ENCODE results near the gene MAP2K1. TPM values are rescaled to one million over a fixed set of nuclear protein-coding genes. Genes with fewer than 3 reads are reported as not detected.

Gene MAP2K1
- total and polyA plus RNA-seq, 9 of the 15 experiments (the other 6 are each of a cell fraction or from before 2014, with no cell fraction given), result 7.5 to 58.3 (median 30.0) TPM

- TF ChIP-seq, protein P1, sequence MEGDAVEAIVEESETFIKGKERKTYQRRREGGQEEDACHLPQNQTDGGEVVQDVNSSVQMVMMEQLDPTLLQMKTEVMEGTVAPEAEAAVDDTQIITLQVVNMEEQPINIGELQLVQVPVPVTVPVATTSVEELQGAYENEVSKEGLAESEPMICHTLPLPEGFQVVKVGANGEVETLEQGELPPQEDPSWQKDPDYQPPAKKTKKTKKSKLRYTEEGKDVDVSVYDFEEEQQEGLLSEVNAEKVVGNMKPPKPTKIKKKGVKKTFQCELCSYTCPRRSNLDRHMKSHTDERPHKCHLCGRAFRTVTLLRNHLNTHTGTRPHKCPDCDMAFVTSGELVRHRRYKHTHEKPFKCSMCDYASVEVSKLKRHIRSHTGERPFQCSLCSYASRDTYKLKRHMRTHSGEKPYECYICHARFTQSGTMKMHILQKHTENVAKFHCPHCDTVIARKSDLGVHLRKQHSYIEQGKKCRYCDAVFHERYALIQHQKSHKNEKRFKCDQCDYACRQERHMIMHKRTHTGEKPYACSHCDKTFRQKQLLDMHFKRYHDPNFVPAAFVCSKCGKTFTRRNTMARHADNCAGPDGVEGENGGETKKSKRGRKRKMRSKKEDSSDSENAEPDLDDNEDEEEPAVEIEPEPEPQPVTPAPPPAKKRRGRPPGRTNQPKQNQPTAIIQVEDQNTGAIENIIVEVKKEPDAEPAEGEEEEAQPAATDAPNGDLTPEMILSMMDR (IDR thresholded peaks at IDR 0.05 in 2 of 3, conservative IDR thresholded peaks at IDR 0.05 in 1 of 3; ENCODE audit: insufficient read depth in 2 of 3, low read depth in 1 of 3, low read length in 3 of 3), result peak; percentile 48 to 51 (median 48); a peak in 5 of 6 replicates
- TF ChIP-seq, protein P2, sequence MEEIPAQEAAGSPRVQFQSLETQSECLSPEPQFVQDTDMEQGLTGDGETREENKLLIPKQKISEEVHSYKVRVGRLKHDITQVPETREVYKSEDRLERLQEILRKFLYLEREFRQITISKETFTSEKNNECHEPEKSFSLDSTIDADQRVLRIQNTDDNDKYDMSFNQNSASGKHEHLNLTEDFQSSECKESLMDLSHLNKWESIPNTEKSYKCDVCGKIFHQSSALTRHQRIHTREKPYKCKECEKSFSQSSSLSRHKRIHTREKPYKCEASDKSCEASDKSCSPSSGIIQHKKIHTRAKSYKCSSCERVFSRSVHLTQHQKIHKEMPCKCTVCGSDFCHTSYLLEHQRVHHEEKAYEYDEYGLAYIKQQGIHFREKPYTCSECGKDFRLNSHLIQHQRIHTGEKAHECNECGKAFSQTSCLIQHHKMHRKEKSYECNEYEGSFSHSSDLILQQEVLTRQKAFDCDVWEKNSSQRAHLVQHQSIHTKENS (CRISPR knock-in tag; IDR thresholded peaks at IDR 0.05), result no peak
- no peak for TF ChIP-seq BRCA1 (IDR thresholded peaks at IDR 0.05)
- no peak for TF ChIP-seq BRCA1 (CRISPR knock-in tag; IDR thresholded peaks at IDR 0.05)
- peak; percentile 37 for TF ChIP-seq SUPT5H (IDR thresholded peaks at IDR 0.05)
- no peak for TF ChIP-seq ZBTB34 (CRISPR knock-in tag; IDR thresholded peaks at IDR 0.05)
- TF ChIP-seq PHB (CRISPR knock-in tag; IDR thresholded peaks at IDR 0.05), result 0 out of 2 replicates have a peak, but pooled peaks have one; percentile 8
Measured at GRCh38 chr15:66498501-66499386, 112.0 kb downstream of the MAP2K1 start (continued).
